ENCODE results near the gene SBK2.
"Not testable (repeated sequence)": the region's sequence is repeated elsewhere in the genome, so short reads cannot be mapped to it uniquely, and the experiment has no call there.

SBK2 gene

GRCh38 chr19:55536366-55536765 is 567 bp downstream of the SBK2 start:
- DNase-seq (ENCODE audit: low spot score): no peak
- in situ Hi-C loops (cut with MboI; ENCODE audit: low sequenced_read_pairs, unreplicated experiment): no loop called here
- TF ChIP-seq CTCF (IDR thresholded peaks at IDR 0.05; ENCODE audit: borderline replicate concordance, control extremely low read depth, extremely low read depth, insufficient read depth, missing control alignments): no peak

- TF ChIP-seq CTCF (IDR thresholded peaks at IDR 0.05; ENCODE audit: borderline replicate concordance, control extremely low read depth, extremely low read depth, insufficient read depth, missing control alignments): no peak
- in situ Hi-C loops (cut with MboI; ENCODE audit: low sequenced_read_pairs, unreplicated experiment): no loop called here
- DNase-seq (ENCODE audit: low spot score): no peak
These were observed 975 bp downstream of the SBK2 start for GRCh38 chr19:55535965-55536350.

- no peak for DNase-seq (ENCODE audit: low spot score)
- TF ChIP-seq CTCF (IDR thresholded peaks at IDR 0.05; ENCODE audit: borderline replicate concordance, control extremely low read depth, extremely low read depth, insufficient read depth, missing control alignments): no peak
- in situ Hi-C loops (cut with MboI; ENCODE audit: low sequenced_read_pairs, unreplicated experiment): no loop called here
These were observed 1.6 kb downstream of the SBK2 start for GRCh38 chr19:55535173-55535964.

- in situ Hi-C loops (cut with MboI; ENCODE audit: low sequenced_read_pairs, unreplicated experiment); DNase-seq (ENCODE audit: low spot score): not testable (repeated sequence)
These were observed 2.7 kb downstream of the SBK2 start for GRCh38 chr19:55534280-55534679.

GRCh38 chr19:55530996-55531395 is 5.9 kb downstream of the SBK2 start:
- DNase-seq (ENCODE audit: low spot score): no peak
- TF ChIP-seq CTCF (IDR thresholded peaks at IDR 0.05; ENCODE audit: borderline replicate concordance, control extremely low read depth, extremely low read depth, insufficient read depth, missing control alignments): no peak
- in situ Hi-C loops (cut with MboI; ENCODE audit: low sequenced_read_pairs, unreplicated experiment): no loop called here

GRCh38 chr19:55529636-55530234 is 7.2 kb downstream of the SBK2 start:
- TF ChIP-seq CTCF (IDR thresholded peaks at IDR 0.05; ENCODE audit: borderline replicate concordance, control extremely low read depth, extremely low read depth, insufficient read depth, missing control alignments): no peak
- in situ Hi-C loops (cut with MboI; ENCODE audit: low sequenced_read_pairs, unreplicated experiment): no loop called here

GRCh38 chr19:55528030-55528803 is 8.7 kb downstream of the SBK2 start:
- in situ Hi-C loops (cut with MboI; ENCODE audit: low sequenced_read_pairs, unreplicated experiment): no loop called here
- no peak for TF ChIP-seq CTCF (IDR thresholded peaks at IDR 0.05; ENCODE audit: borderline replicate concordance, control extremely low read depth, extremely low read depth, insufficient read depth, missing control alignments)

More at GRCh38 chr19:55529636-55530234, 7.2 kb downstream of the SBK2 start:
- no peak for DNase-seq (ENCODE audit: low spot score)

More at GRCh38 chr19:55528030-55528803, 8.7 kb downstream of the SBK2 start:
- DNase-seq (ENCODE audit: low spot score): no peak
